Upper lobe of left lung (tissue), 6 donors: ENCODE measurements around the gene FRMD5. TPM values are rescaled to one million over a fixed set of nuclear protein-coding genes. Genes with fewer than 3 reads are reported as not detected.

ENCODE experiments used
- ATAC-seq, 2 donors: fragments of 200-7000 bp; cut with Tn5 transposase; one replicate each; pipeline ENCODE4 v1.9.1; 2022; ENCODE audit warnings: mild to moderate bottlenecking in 2 of 2, moderate library complexity in 2 of 2; ENCODE audit not compliant: low FRiP score in 2 of 2
- DNase-seq, 2 donors: peaks; one replicate each; pipeline ENCODE4 v3.0.0-alpha.2; 2019 to 2020
- H3K27ac ChIP-seq, 4 donors: fragments of 200-600 bp; sonication (generic); one replicate each; pipeline ENCODE4 v1.5.1; 2016 to 2019
- H3K27me3 ChIP-seq, 4 donors: fragments of 200-600 bp; sonication (generic); one replicate each; pipeline ENCODE4 v1.5.1; 2017 to 2019
- H3K36me3 ChIP-seq, 4 donors: fragments of 200-600 bp; sonication (generic); one replicate each; pipeline ENCODE4 v1.5.1; 2016 to 2019
- H3K4me1 ChIP-seq, 4 donors: fragments of 200-600 bp; sonication (generic); one replicate each; pipeline ENCODE4 v1.5.1; 2018 to 2019
- H3K4me3 ChIP-seq, 4 donors: fragments of 200-600 bp; sonication (generic); one replicate each; pipeline ENCODE4 v1.5.1; 2017 to 2019; ENCODE audit warnings: mild to moderate bottlenecking in 2 of 4, moderate library complexity in 1 of 4
- H3K9me3 ChIP-seq, 4 donors: fragments of 200-600 bp; sonication (generic); one replicate each; pipeline ENCODE4 v1.5.1; 2018 to 2019
- EP300 ChIP-seq, 4 donors: sonication (generic); formaldehyde crosslinking; IDR thresholded peaks; one replicate each; pipeline ENCODE4 v1.5.1; 2017; ENCODE audit warnings: antibody characterized with exemption in 4 of 4, control low read depth in 2 of 4
- POLR2A ChIP-seq, 4 donors: fragments of 450-650 bp; IDR thresholded peaks; one replicate each; pipeline ENCODE4 v1.5.1; 2016 to 2017; ENCODE audit warnings: antibody characterized with exemption in 4 of 4, mild to moderate bottlenecking in 2 of 4
- POLR2AphosphoS5 ChIP-seq, 2 donors: sonication (generic); formaldehyde crosslinking; IDR thresholded peaks; one replicate each; pipeline ENCODE4 v1.5.1; 2017; ENCODE audit warnings: antibody characterized with exemption in 2 of 2
- WGBS, 2 donors: methylation state at CpG; one replicate each; pipeline ENCODE4 v1.1.5; 2017 to 2018; 5-methylcytosine and 5-hydroxymethylcytosine counted together
- total RNA-seq, 6 donors: library from RNA; depleted of rRNA in 4 of 6; stranded (reverse); fragments of >200 nt in 4 of 6; gene quantifications; one replicate each; pipeline versions ENCODE4 v1.1.0 to v1.2.1, GENCODE V29; 2016 to 2021
- TF ChIP-seq, protein P1 (sequence below), 6 experiments: fragments of 450-650 bp in 4 of 6; fragments of 200-600 bp in 2 of 6; sonication (generic) in 2 of 6; IDR thresholded peaks; one replicate each; pipeline ENCODE4 v1.5.1; 2016 to 2019; ENCODE audit warnings: antibody characterized with exemption in 6 of 6
- donor health status: DM: no; HTN: no; CAD: no; lungs with moderate emphysema.
- donor health status: DM: no; HTN: yes; CAD: no; lungs with severe emphysema.

The FRMD5 gene
- total RNA-seq, 6 donors from 2014 or later, result 0.15 to 1.3 (median 0.99) TPM; not detected in 2

- no peaks in the 10 kb centered on the region for H3K9me3 ChIP-seq
- no peak overlapping the region for H3K27ac ChIP-seq
- no peaks in the 10 kb centered on the region for H3K27me3 ChIP-seq
- H3K4me1 ChIP-seq, result no peaks in the 10 kb centered on the region
- WGBS, 2 donors, result 96 to 97% methylated on average over 3 of the region's 3 CpGs
- ATAC-seq (no peak), DNase-seq (no peak)
- no peak overlapping the region for H3K4me3 ChIP-seq
- no peaks in the 10 kb centered on the region for H3K36me3 ChIP-seq
- TF ChIP-seq POLR2AphosphoS5 (IDR thresholded peaks at IDR 0.05), result no peak
Observed at GRCh38 chr15:43883571-43883970, 311.5 kb downstream of the FRMD5 start.

DNA sequence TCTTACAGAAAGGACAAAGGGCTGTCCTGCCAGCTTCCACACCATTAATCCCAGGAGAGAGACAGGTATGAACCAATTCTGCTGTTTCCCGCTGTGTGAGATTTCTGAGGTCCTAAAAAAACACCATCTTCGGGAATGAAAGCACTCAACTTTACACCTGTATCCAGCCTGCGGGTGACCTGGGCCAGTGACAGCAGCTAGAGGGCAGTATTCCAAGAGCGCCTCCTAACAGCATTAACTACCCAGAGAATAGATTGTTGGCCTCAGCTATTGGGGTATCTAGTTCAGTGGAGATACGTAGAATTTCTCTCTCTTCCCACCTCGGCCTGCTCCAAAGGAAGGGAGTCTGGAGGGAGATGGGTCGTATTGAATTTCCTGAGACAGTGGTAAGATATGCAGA lies 313.1 kb downstream of the FRMD5 start:
- DNase-seq (no peak), ATAC-seq (no peak)
- TF ChIP-seq POLR2A (IDR thresholded peaks at IDR 0.05) (no peak), POLR2AphosphoS5 (IDR thresholded peaks at IDR 0.05) (no peak), EP300 (IDR thresholded peaks at IDR 0.05) (no peak)
- TF ChIP-seq, protein P1, sequence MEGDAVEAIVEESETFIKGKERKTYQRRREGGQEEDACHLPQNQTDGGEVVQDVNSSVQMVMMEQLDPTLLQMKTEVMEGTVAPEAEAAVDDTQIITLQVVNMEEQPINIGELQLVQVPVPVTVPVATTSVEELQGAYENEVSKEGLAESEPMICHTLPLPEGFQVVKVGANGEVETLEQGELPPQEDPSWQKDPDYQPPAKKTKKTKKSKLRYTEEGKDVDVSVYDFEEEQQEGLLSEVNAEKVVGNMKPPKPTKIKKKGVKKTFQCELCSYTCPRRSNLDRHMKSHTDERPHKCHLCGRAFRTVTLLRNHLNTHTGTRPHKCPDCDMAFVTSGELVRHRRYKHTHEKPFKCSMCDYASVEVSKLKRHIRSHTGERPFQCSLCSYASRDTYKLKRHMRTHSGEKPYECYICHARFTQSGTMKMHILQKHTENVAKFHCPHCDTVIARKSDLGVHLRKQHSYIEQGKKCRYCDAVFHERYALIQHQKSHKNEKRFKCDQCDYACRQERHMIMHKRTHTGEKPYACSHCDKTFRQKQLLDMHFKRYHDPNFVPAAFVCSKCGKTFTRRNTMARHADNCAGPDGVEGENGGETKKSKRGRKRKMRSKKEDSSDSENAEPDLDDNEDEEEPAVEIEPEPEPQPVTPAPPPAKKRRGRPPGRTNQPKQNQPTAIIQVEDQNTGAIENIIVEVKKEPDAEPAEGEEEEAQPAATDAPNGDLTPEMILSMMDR (IDR thresholded peaks at IDR 0.05), result peak in 1 of 6 experiments; percentile 25
- 83 to 85% methylated on average over 7 of the region's 7 CpGs for WGBS, 2 donors
- Histone ChIP-seq H3K4me3 (no peak overlapping the region), H3K27ac (no peak overlapping the region), H3K36me3 (no peaks in the 10 kb centered on the region), H3K9me3 (no peaks in the 10 kb centered on the region), H3K27me3 (no peaks in the 10 kb centered on the region), H3K4me1 (no peaks in the 10 kb centered on the region)

DNA sequence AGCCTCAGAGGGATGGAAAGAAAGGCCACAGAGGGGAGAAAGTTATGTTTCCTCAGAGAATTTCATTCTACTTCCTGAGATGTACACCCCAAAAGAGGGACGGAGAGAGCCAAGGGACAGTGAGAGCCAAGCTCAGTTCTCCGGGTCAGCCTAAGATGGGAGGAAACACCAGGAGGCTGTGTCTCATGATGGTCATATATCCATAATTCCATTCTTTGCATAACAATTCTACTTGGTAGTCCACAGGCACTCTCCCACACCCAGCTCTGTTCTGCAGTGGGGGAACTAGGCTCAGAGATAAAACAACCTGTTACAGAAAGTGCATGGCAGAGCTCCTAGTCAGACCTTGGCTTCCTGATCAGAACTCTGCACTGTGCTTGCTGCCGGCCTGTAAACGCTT lies 313.8 kb downstream of the FRMD5 start:
- Histone ChIP-seq H3K27me3 (no peaks in the 10 kb centered on the region), H3K27ac (no peak overlapping the region), H3K9me3 (no peaks in the 10 kb centered on the region), H3K4me1 (no peaks in the 10 kb centered on the region), H3K36me3 (no peaks in the 10 kb centered on the region), H3K4me3 (no peak overlapping the region)
- 94 to 96% methylated on average over 4 of the region's 4 CpGs for whole genome bisulfite sequencing, 2 donors
- DNase-seq, result no peak
- no peak for ATAC-seq
- TF ChIP-seq, protein P1 (IDR thresholded peaks at IDR 0.05), result no peak
- TF ChIP-seq POLR2A (IDR thresholded peaks at IDR 0.05) (no peak), EP300 (IDR thresholded peaks at IDR 0.05) (no peak), POLR2AphosphoS5 (IDR thresholded peaks at IDR 0.05) (no peak)

- Histone ChIP-seq H3K27me3 (no peaks in the 10 kb centered on the region), H3K4me1 (no peaks in the 10 kb centered on the region), H3K9me3 (no peaks in the 10 kb centered on the region), H3K27ac (no peak overlapping the region), H3K4me3 (no peak overlapping the region), H3K36me3 (no peaks in the 10 kb centered on the region)
- no peak for TF ChIP-seq POLR2AphosphoS5 (IDR thresholded peaks at IDR 0.05)
- TF ChIP-seq, protein P1 (IDR thresholded peaks at IDR 0.05), result no peak
- no peak for TF ChIP-seq EP300 (IDR thresholded peaks at IDR 0.05)
- TF ChIP-seq POLR2A (IDR thresholded peaks at IDR 0.05), result no peak
- DNase-seq, result no peak
- 90 to 92% methylated on average over 5 of the region's 5 CpGs for WGBS, 2 donors
- no peak for ATAC-seq
Observed at GRCh38 chr15:43880406-43881194, 314.5 kb downstream of the FRMD5 start.

DNA sequence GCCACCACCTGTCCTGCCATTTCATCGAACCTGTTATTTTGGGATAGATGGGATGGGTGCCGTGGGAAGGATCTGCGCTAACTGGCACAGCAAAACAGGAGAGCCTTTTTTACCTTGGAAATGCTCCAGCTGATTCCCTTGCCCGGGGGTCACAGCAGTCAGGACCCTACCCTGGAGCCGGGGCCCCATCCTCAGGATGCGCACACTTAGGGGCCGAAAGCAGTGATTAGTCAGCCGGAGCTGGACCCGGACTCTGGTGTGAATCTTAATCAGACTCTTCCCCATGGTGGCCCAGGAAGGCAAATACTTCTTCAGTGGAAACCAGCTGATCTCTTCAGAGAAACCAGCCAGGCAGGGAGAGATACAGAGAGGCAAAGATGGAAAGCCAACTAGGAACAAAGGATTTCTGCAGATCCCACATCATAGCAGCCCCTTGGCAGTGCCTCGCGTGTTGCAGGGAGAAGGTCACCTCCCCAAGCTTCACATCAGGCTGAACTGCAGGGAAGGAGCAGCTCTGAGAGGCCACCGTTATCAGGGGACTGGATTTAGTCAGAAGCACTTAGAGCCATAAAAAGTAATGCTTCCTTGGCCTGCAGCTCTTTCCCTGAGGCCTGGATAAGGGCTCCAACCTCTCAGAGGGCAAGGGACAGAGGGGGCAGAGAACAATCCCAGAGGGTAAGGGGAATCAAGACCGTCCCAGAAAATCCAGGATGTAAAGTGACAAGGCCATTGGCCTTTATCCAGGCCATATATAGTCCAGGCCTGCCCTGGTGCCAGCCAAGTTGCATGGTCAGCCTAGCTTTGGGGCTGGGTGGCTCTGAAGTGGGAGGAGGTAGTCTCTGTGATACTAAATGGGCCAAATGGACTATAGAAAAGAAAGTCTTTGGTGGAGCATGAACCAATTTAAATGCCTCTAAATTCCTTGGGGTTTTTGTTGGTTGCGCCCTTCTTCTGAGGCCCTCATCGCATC lies 315.4 kb downstream of the FRMD5 start:
- 90 to 93% methylated on average over 13 to 15 of the region's 15 CpGs for WGBS, 2 donors
- H3K4me1 ChIP-seq, result no peaks in the 10 kb centered on the region
- H3K36me3 ChIP-seq, result no peaks in the 10 kb centered on the region
- no peaks in the 10 kb centered on the region for H3K9me3 ChIP-seq
- no peak overlapping the region for H3K4me3 ChIP-seq
- no peaks in the 10 kb centered on the region for H3K27me3 ChIP-seq
- DNase-seq, result no peak
- no peak for TF ChIP-seq POLR2A (IDR thresholded peaks at IDR 0.05)
- TF ChIP-seq POLR2AphosphoS5 (IDR thresholded peaks at IDR 0.05), result no peak
- no peak for TF ChIP-seq EP300 (IDR thresholded peaks at IDR 0.05)
- TF ChIP-seq, protein P1 (IDR thresholded peaks at IDR 0.05), result no peak
- no peak for ATAC-seq
- no peak overlapping the region for H3K27ac ChIP-seq
